Breast epithelium (tissue), 4 donors: ENCODE measurements around the gene GIPC2. TPM values are rescaled to one million over a fixed set of nuclear protein-coding genes. Genes with fewer than 3 reads are reported as not detected.
"Not testable (repeated sequence)": the region's sequence is repeated elsewhere in the genome, so short reads cannot be mapped to it uniquely, and the experiment has no call there.

ENCODE experiments used
- DNase-seq, 2 donors: peaks; one replicate each; pipeline ENCODE4 v3.0.0-alpha.2; 2019; ENCODE audit warnings: low spot score in 2 of 2
- H3K27ac ChIP-seq, 2 donors: fragments of 200-600 bp; sonication (generic) in 1 of 2; one replicate each; pipeline ENCODE4 v1.5.1; 2016 to 2019; ENCODE audit warnings: mild to moderate bottlenecking in 1 of 2
- H3K27me3 ChIP-seq, 2 donors: fragments of 200-600 bp; sonication (generic) in 1 of 2; one replicate each; pipeline versions ENCODE4 v1.5.1 to v1.6.0; 2017 to 2019; ENCODE audit warnings: control low read depth in 1 of 2, mild to moderate bottlenecking in 1 of 2
- H3K36me3 ChIP-seq: fragments of 200-600 bp; one replicate; pipeline ENCODE4 v1.5.1; 2019
- H3K4me1 ChIP-seq, 2 donors: fragments of 200-600 bp; sonication (generic); one replicate each; pipeline ENCODE4 v1.5.1; 2016 to 2019; ENCODE audit warnings: control low read depth in 1 of 2
- H3K4me3 ChIP-seq, 3 donors: fragments of 200-600 bp; sonication (generic); 1 replicate in 2 of 3; 2 replicates in 1 of 3; pipeline ENCODE4 v1.5.1; 2016 to 2019; ENCODE audit warnings: mild to moderate bottlenecking in 3 of 3, moderate library complexity in 2 of 3
- H3K9me3 ChIP-seq, 2 donors: fragments of 200-600 bp; sonication (generic) in 1 of 2; one replicate each; pipeline ENCODE4 v1.5.1; 2016 to 2019; ENCODE audit warnings: control low read depth in 1 of 2
- POLR2A ChIP-seq: fragments of 450-650 bp; IDR thresholded peaks from one replicate; pipeline ENCODE4 v1.6.1; 2016; ENCODE audit warnings: antibody characterized with exemption, mild to moderate bottlenecking, moderate library complexity
- POLR2AphosphoS5 ChIP-seq, 3 donors: sonication (generic); formaldehyde crosslinking; IDR thresholded peaks; one replicate each; pipeline ENCODE4 v1.6.1; 2017; ENCODE audit warnings: antibody characterized with exemption in 3 of 3
- intact Hi-C: fragments of 100-400 bp; cut with DNase I; formaldehyde crosslinking; loops from one replicate; pipeline ENCODE4 v1.15.1; 2023; ENCODE audit warnings: low total_unique reads
- total RNA-seq, 3 donors: library from RNA; depleted of rRNA; stranded (reverse); fragments of >200 nt; gene quantifications; one replicate each; pipeline ENCODE4 v1.1.0, GENCODE V29; 2016
- TF ChIP-seq, protein P1 (sequence below), 3 donors: fragments of 450-650 bp; IDR thresholded peaks; one replicate each; pipeline ENCODE4 v1.5.1; 2016 to 2017; ENCODE audit warnings: antibody characterized with exemption in 3 of 3, mild to moderate bottlenecking in 3 of 3, moderate library complexity in 3 of 3

Gene GIPC2, protein sequence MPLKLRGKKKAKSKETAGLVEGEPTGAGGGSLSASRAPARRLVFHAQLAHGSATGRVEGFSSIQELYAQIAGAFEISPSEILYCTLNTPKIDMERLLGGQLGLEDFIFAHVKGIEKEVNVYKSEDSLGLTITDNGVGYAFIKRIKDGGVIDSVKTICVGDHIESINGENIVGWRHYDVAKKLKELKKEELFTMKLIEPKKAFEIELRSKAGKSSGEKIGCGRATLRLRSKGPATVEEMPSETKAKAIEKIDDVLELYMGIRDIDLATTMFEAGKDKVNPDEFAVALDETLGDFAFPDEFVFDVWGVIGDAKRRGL
- 1 to 10 TPM; 2.6 to 3.6 (median 2.6) TPM for total RNA-seq

DNA sequence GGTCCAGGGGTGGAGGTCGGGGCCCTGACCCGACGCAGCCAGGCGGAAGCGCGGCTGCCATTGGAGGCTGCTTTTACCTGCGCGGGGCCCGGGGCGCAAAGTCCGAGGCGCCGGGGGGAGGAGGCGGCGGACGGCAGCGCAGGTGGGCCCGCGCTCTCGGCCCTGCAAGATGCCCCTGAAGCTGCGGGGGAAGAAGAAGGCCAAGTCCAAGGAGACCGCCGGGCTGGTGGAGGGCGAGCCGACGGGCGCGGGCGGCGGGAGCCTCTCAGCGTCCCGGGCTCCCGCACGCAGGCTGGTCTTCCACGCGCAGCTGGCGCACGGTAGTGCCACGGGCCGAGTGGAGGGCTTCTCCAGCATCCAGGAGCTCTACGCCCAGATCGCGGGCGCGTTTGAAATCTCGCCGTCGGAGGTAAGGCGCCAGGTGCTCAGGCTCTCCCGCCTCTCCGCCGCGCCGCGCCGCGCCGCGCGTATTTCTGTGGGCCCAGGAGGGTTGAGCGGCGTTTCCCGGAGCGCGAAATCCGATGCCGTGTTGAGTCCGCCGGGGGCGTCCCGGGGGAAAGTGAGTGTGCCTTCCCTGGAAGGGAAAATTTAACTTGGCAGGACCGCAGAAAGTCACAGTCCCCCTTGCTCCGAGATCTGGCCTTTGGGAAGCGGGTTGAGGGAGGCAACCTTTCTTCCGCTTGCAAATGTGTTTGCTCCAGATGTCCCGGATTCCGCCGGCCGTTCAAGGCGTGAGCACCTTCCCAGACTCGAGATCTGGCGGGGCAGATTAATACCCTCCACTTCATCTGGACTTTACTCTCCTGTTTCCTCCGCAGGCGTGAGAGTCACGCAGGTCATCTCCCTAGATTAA, at the start of gene GIPC2:
Gene GIPC2 (plus strand): TSS at position 41 of the 853 bp plus-strand sequence. CDS start 129 bp downstream, at position 170.
- peak within 1 kb of the TSS; percentile 60 to 71 for H3K27ac ChIP-seq
- DNase-seq, result no peak
- TF ChIP-seq, protein P1, sequence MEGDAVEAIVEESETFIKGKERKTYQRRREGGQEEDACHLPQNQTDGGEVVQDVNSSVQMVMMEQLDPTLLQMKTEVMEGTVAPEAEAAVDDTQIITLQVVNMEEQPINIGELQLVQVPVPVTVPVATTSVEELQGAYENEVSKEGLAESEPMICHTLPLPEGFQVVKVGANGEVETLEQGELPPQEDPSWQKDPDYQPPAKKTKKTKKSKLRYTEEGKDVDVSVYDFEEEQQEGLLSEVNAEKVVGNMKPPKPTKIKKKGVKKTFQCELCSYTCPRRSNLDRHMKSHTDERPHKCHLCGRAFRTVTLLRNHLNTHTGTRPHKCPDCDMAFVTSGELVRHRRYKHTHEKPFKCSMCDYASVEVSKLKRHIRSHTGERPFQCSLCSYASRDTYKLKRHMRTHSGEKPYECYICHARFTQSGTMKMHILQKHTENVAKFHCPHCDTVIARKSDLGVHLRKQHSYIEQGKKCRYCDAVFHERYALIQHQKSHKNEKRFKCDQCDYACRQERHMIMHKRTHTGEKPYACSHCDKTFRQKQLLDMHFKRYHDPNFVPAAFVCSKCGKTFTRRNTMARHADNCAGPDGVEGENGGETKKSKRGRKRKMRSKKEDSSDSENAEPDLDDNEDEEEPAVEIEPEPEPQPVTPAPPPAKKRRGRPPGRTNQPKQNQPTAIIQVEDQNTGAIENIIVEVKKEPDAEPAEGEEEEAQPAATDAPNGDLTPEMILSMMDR (IDR thresholded peaks at IDR 0.05), result no peak
- TF ChIP-seq POLR2AphosphoS5 (IDR thresholded peaks at IDR 0.05), result peak in 1 of 3 donors; percentile 33

DNA sequence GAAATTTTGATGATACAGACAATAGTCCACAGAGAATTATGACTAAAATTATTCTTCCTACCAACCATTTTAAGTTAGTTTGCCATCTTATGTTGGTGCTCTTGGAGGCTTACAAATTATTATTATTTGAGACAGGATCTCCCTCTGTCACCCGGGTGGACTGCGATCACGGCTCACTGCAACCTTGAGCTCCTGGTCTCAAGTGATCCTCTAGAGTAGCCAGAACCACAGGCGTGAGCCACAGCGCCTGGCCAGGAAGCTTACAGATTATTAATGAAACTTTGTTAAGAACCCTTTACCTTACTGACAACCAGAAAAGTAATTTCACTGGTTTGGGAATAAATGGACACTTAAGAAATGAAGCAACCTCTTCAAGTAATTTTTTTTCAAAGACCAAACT, 49.0 kb upstream of the GIPC2 start:
- Histone ChIP-seq H3K4me3 (no peak overlapping the region), H3K36me3 (no peaks in the 10 kb centered on the region), H3K9me3 (no peaks in the 10 kb centered on the region), H3K27ac (no peak overlapping the region), H3K4me1 (no peaks in the 10 kb centered on the region), H3K27me3 (no peaks in the 10 kb centered on the region)
- DNase-seq, result no peak
- no peak for TF ChIP-seq POLR2A
- TF ChIP-seq, protein P1 (IDR thresholded peaks at IDR 0.05), result no peak
- no peak for TF ChIP-seq POLR2AphosphoS5 (IDR thresholded peaks at IDR 0.05)
- intact Hi-C loops, result no loop called here

More for the DNA sequence above, at the start of gene GIPC2:
- Histone ChIP-seq H3K4me3 (peak within 1 kb of the TSS; percentile 59 to 75 (median 65)), H3K4me1 (no peaks in the 10 kb centered on the region), H3K36me3 (no peaks in the 10 kb centered on the region), H3K27me3 (peaks cover 0 to 8% of the 10 kb centered on the region in 2 donors), H3K9me3 (no peaks in the 10 kb centered on the region)
- intact Hi-C loops, result no loop called here

DNA sequence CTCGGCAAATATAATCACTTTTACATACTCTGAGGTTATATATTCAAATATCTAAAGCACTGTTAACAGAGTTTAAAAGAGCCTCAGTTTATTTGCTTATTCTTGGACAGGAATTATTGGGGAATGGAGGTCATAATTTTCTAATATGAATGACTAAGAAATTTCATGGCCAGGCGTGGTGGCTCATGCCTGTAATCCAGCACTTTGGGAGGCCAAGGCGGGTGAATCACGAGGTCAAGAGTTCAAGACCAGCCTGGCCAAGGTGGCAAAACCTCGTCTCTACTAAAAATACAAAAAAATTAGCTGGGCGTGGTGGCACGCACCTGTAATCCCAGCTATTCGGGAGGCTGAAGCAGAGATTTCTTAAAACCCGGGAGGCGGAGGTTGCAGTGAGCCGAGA, 45.2 kb upstream of the GIPC2 start:
- intact Hi-C loops, H3K4me1 ChIP-seq, H3K4me3 ChIP-seq, H3K27me3 ChIP-seq, H3K36me3 ChIP-seq, H3K27ac ChIP-seq, DNase-seq, H3K9me3 ChIP-seq: not testable (repeated sequence)

DNA sequence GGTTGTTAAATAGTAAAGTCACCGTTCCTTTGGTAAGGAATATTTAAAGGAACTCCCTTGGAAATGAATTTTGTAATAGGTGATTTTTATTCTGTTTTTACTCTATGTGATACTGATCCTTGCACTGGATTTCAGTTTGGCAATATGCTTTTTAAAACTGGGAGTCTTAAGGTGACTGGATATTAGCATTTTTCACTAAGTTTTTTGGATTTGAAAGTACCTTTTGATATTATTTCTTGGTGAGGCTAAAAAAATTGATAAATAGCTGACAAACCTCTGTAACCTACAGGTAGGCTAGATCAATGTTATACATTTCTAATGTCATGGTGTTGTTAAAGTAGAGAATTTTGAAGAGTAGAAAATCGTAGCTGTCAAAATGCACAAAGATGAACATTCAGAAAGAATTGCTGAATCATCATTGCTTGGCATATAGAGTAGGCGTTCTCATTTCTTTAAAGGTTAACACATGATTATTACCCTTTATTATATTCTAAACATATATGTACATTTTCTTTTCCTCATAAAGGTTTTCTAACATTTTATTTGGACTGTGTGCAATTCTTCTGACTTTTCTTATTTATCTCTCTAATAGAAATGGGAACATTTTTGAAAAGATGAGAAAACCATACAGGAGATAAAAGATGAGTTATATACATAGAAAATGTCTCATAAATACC, 42.6 kb upstream of the GIPC2 start:
- Histone ChIP-seq H3K27me3 (no peaks in the 10 kb centered on the region), H3K4me1 (no peaks in the 10 kb centered on the region), H3K9me3 (no peaks in the 10 kb centered on the region), H3K4me3 (no peak overlapping the region), H3K27ac (peak overlapping the region in 1 of 2 donors; percentile 92), H3K36me3 (no peaks in the 10 kb centered on the region)
- DNase-seq, result no peak
- intact Hi-C loops, result no loop called here
- TF ChIP-seq POLR2AphosphoS5 (IDR thresholded peaks at IDR 0.05) (no peak), POLR2A (no peak)
- TF ChIP-seq, protein P1 (IDR thresholded peaks at IDR 0.05), result no peak

DNA sequence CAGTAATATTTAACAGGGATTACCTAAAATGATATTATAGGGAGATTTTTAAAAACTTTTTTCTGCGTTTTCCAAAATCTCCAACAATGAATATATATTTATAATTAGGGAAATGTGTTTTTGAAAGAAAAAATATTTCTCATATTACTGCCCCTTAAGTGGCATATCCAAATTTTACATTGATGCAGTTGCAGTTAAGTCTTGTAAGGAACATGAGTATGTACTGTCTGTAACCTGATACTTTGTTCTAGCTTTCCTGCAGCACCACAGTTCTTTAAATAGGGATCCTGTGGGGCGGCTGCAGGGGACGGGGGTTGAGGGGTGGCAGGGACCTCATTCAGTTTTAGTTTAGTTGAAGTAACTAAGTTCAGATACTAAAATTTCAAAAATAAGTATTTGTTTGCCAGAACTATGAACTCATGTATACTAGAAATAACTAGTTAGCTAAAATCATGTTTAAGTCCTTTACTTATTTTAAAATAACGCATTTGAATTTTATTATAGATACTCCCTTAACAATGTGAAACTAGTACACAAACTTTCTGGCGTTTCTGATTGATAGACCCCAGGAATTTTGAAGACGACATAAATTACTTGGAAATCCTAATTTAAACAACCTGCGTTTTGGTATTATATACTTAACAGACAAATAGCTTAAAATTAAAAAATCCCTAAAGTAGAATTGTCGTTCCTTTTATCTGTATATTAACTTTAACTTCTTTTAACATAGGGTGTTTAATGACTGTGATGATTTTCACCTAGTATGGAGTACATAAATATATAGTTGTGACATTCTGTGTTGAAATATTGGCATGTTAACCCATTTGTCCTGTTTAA, 41.7 kb upstream of the GIPC2 start:
- peak overlapping the region; percentile 51 to 63 (median 63) for H3K4me3 ChIP-seq
- no peaks in the 10 kb centered on the region for H3K9me3 ChIP-seq
- peak in 1 of 2 donors; percentile 48 for DNase-seq
- TF ChIP-seq POLR2A (peak; percentile 18), POLR2AphosphoS5 (IDR thresholded peaks at IDR 0.05) (peak in 1 of 3 donors; percentile 8)
- TF ChIP-seq, protein P1 (IDR thresholded peaks at IDR 0.05), result peak in 1 of 3 donors; percentile 14
- no peaks in the 10 kb centered on the region for H3K27me3 ChIP-seq
- intact Hi-C loops, result no loop called here
- H3K27ac ChIP-seq, result peak overlapping the region; percentile 89 to 92
- no peaks in the 10 kb centered on the region for H3K36me3 ChIP-seq
- H3K4me1 ChIP-seq, result no peaks in the 10 kb centered on the region
